NCI-H2227 (cell line): ENCODE results near the gene TAPBPL.

Experiments used
- DNase-seq: peaks from one replicate; lab custom pipeline; 2025; ENCODE audit not compliant: unreplicated experiment; lab: John Stamatoyannopoulos, UW

The TAPBPL gene

GRCh38 chr12:6435961-6436715 lies 15.7 kb upstream of the TAPBPL start:
- DNase-seq: no peak

GRCh38 chr12:6437586-6437985 lies 14.3 kb upstream of the TAPBPL start:
- DNase-seq: no peak

- no peak for DNase-seq
These were observed 13.5 kb upstream of the TAPBPL start for GRCh38 chr12:6438345-6438744.

- DNase-seq: no peak
These were observed 11.5 kb upstream of the TAPBPL start for GRCh38 chr12:6440391-6440790.

- no peak for DNase-seq
These were observed 9.0 kb upstream of the TAPBPL start for GRCh38 chr12:6442836-6443235.

GRCh38 chr12:6443361-6443983 lies 8.4 kb upstream of the TAPBPL start:
- no peak for DNase-seq

GRCh38 chr12:6444031-6444430 lies 7.8 kb upstream of the TAPBPL start:
- DNase-seq: no peak

GRCh38 chr12:6444704-6445688 lies 6.8 kb upstream of the TAPBPL start, which contains the start of gene CD27:
Gene CD27 (plus strand): TSS chr12:6444955. CDS start chr12:6445096, 141 bp downstream.
- no peak for DNase-seq

- no peak for DNase-seq
These were observed 1.6 kb upstream of the TAPBPL start for GRCh38 chr12:6450091-6450868.

- peak; percentile 66 for DNase-seq
These were observed 934 bp upstream of the TAPBPL start for GRCh38 chr12:6450869-6451347.

- no peak for DNase-seq
These were observed 552 bp downstream of the TAPBPL start for GRCh38 chr12:6452245-6452943.

- DNase-seq: no peak
These were observed 1.2 kb downstream of the TAPBPL start for GRCh38 chr12:6452944-6453630.

GRCh38 chr12:6457220-6457945 lies 5.5 kb downstream of the TAPBPL start:
- DNase-seq: no peak

GRCh38 chr12:6458281-6459003 lies 6.6 kb downstream of the TAPBPL start:
- DNase-seq: no peak

- no peak for DNase-seq
These were observed 7.1 kb downstream of the TAPBPL start for GRCh38 chr12:6459004-6459337.

- no peak for DNase-seq
These were observed 9.0 kb downstream of the TAPBPL start for GRCh38 chr12:6460751-6461371.

GRCh38 chr12:6461401-6462233 lies 9.8 kb downstream of the TAPBPL start:
- no peak for DNase-seq
